ENCODE results near the gene TAGLN3. TPM values are rescaled to one million over a fixed set of nuclear protein-coding genes. Genes with fewer than 3 reads are reported as not detected.
A peak's percentile ranks its signal among the peaks of the same experiment; 100 is the strongest.

The TAGLN3 gene
- total and polyA plus RNA-seq, 2 of the 13 experiments (the other 11 are each of a cell fraction or from before 2014, with no cell fraction given) = 0.51 to 0.91 TPM

GRCh38 chr3:111978583-111979433 lies 19.9 kb upstream of the TAGLN3 start, which contains the start of gene ABHD10 (continued):
- TF ChIP-seq, protein P1, sequence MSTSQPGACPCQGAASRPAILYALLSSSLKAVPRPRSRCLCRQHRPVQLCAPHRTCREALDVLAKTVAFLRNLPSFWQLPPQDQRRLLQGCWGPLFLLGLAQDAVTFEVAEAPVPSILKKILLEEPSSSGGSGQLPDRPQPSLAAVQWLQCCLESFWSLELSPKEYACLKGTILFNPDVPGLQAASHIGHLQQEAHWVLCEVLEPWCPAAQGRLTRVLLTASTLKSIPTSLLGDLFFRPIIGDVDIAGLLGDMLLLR (CRISPR knock-in tag; IDR thresholded peaks at IDR 0.05) = no peak
- TF ChIP-seq, protein P2, sequence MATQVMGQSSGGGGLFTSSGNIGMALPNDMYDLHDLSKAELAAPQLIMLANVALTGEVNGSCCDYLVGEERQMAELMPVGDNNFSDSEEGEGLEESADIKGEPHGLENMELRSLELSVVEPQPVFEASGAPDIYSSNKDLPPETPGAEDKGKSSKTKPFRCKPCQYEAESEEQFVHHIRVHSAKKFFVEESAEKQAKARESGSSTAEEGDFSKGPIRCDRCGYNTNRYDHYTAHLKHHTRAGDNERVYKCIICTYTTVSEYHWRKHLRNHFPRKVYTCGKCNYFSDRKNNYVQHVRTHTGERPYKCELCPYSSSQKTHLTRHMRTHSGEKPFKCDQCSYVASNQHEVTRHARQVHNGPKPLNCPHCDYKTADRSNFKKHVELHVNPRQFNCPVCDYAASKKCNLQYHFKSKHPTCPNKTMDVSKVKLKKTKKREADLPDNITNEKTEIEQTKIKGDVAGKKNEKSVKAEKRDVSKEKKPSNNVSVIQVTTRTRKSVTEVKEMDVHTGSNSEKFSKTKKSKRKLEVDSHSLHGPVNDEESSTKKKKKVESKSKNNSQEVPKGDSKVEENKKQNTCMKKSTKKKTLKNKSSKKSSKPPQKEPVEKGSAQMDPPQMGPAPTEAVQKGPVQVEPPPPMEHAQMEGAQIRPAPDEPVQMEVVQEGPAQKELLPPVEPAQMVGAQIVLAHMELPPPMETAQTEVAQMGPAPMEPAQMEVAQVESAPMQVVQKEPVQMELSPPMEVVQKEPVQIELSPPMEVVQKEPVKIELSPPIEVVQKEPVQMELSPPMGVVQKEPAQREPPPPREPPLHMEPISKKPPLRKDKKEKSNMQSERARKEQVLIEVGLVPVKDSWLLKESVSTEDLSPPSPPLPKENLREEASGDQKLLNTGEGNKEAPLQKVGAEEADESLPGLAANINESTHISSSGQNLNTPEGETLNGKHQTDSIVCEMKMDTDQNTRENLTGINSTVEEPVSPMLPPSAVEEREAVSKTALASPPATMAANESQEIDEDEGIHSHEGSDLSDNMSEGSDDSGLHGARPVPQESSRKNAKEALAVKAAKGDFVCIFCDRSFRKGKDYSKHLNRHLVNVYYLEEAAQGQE (IDR thresholded peaks at IDR 0.05; ENCODE audit: borderline replicate concordance in 1 of 2, low read depth in 1 of 2, low read length in 2 of 2) = peak in 1 of 2 experiments; percentile 21; a peak in 1 of 4 replicates
- TF ChIP-seq ZNF292 (CRISPR knock-in tag; IDR thresholded peaks at IDR 0.05; ENCODE audit: borderline replicate concordance, low read depth) (peak; percentile 83), ZBTB38 (CRISPR knock-in tag; IDR thresholded peaks at IDR 0.05) (peak; percentile 83; the same call in 1 of the 2 replicates), TEAD3 (CRISPR knock-in tag; optimal IDR thresholded peaks at IDR 0.05; ENCODE audit: borderline replicate concordance) (peak; percentile 31), STAG1 (CRISPR knock-in tag; IDR thresholded peaks at IDR 0.05) (no peak), ZNF17 (CRISPR knock-in tag; IDR thresholded peaks at IDR 0.05) (no peak), ZNF598 (CRISPR knock-in tag; IDR thresholded peaks at IDR 0.05; ENCODE audit: borderline replicate concordance) (peak; percentile 82; the same call in 1 of the 2 replicates), ZKSCAN1 (IDR thresholded peaks at IDR 0.05; ENCODE audit: low read length) (no peak), HNRNPUL1 (IDR thresholded peaks at IDR 0.05; ENCODE audit: low read depth, low read length) (no peak), DMAP1 (CRISPR knock-in tag; IDR thresholded peaks at IDR 0.05) (peak; percentile 86)
- TF ChIP-seq, protein P3, sequence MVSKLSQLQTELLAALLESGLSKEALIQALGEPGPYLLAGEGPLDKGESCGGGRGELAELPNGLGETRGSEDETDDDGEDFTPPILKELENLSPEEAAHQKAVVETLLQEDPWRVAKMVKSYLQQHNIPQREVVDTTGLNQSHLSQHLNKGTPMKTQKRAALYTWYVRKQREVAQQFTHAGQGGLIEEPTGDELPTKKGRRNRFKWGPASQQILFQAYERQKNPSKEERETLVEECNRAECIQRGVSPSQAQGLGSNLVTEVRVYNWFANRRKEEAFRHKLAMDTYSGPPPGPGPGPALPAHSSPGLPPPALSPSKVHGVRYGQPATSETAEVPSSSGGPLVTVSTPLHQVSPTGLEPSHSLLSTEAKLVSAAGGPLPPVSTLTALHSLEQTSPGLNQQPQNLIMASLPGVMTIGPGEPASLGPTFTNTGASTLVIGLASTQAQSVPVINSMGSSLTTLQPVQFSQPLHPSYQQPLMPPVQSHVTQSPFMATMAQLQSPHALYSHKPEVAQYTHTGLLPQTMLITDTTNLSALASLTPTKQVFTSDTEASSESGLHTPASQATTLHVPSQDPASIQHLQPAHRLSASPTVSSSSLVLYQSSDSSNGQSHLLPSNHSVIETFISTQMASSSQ (IDR thresholded peaks at IDR 0.05; ENCODE audit: low read depth) = no peak
- TF ChIP-seq, protein P3 (CRISPR knock-in tag; IDR thresholded peaks at IDR 0.05; ENCODE audit: borderline replicate concordance) = no peak
- TF ChIP-seq, protein P4, sequence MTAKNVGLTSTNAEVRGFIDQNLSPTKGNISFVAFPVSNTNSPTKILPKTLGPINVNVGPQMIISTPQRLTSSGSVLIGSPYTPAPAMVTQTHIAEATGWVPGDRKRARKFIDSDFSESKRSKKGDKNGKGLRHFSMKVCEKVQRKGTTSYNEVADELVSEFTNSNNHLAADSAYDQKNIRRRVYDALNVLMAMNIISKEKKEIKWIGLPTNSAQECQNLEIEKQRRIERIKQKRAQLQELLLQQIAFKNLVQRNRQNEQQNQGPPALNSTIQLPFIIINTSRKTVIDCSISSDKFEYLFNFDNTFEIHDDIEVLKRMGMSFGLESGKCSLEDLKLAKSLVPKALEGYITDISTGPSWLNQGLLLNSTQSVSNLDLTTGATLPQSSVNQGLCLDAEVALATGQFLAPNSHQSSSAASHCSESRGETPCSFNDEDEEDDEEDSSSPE (CRISPR knock-in tag; IDR thresholded peaks at IDR 0.05) = peak; percentile 76
